ENCODE measurements around the gene NTRK1. TPM values are rescaled to one million over a fixed set of nuclear protein-coding genes. Genes with fewer than 3 reads are reported as not detected.

The NTRK1 gene
- total and polyA plus RNA-seq, 4 donors: 0.13 to 0.17 (median 0.14) TPM

- Histone ChIP-seq H3K27me3 (ENCODE audit: control insufficient read depth in 4 of 4, insufficient read depth in 4 of 4, low read length in 3 of 4) (no peaks in the 10 kb centered on the region), H3K36me3 (ENCODE audit: control insufficient read depth in 4 of 4, insufficient read depth in 3 of 4, low read depth in 1 of 4, low read length in 3 of 4) (no peaks in the 10 kb centered on the region), H3K4me3 (ENCODE audit: low read depth in 1 of 3, low read length in 3 of 3) (no peak overlapping the region), H3K27ac (ENCODE audit: low read depth in 1 of 2, low read length in 2 of 2) (no peak overlapping the region), H3K4me1 (ENCODE audit: control insufficient read depth in 4 of 4, insufficient read depth in 4 of 4, low read length in 3 of 4) (no peaks in the 10 kb centered on the region), H3K9ac (ENCODE audit: low read depth in 1 of 2, low read length in 2 of 2) (no peak overlapping the region), H3K9me3 (ENCODE audit: control insufficient read depth in 4 of 4, low read length in 3 of 4) (no peaks in the 10 kb centered on the region)
- no peak for TF ChIP-seq FOXA1 (IDR thresholded peaks at IDR 0.05)
- TF ChIP-seq RXRA (IDR thresholded peaks at IDR 0.05): no peak
- TF ChIP-seq JUND (IDR thresholded peaks at IDR 0.05): no peak
- no peak for TF ChIP-seq SP1 (IDR thresholded peaks at IDR 0.05)
- TF ChIP-seq NR2F2 (IDR thresholded peaks at IDR 0.05): no peak
- TF ChIP-seq FOXA2 (IDR thresholded peaks at IDR 0.05): no peak
- TF ChIP-seq MAX (IDR thresholded peaks at IDR 0.05): no peak
- TF ChIP-seq REST (IDR thresholded peaks at IDR 0.05): no peak
- no peak for TF ChIP-seq HNF4G (IDR thresholded peaks at IDR 0.05)
- TF ChIP-seq EGR1 (IDR thresholded peaks at IDR 0.05; ENCODE audit: low read depth in 2 of 2): no peak
- no peak for TF ChIP-seq YY1 (IDR thresholded peaks at IDR 0.05)
- TF ChIP-seq ATF3 (IDR thresholded peaks at IDR 0.05): no peak
- no peak for TF ChIP-seq CTCF (IDR thresholded peaks at IDR 0.05; ENCODE audit: low read depth, low read length, missing input control)
- TF ChIP-seq RAD21 (IDR thresholded peaks at IDR 0.05): no peak
- DNase-seq (ENCODE audit: low spot score): peak; percentile 72
- 82% methylated on average over 5 of the region's 5 CpGs for WGBS
Observed at GRCh38 chr1:156877433-156878170, 16.9 kb downstream of the NTRK1 start.

GRCh38 chr1:156879876-156880275 is 19.2 kb downstream of the NTRK1 start:
- Histone ChIP-seq H3K27me3 (ENCODE audit: control insufficient read depth in 4 of 4, insufficient read depth in 4 of 4, low read length in 3 of 4) (no peaks in the 10 kb centered on the region), H3K4me3 (ENCODE audit: low read depth in 1 of 3, low read length in 3 of 3) (no peak overlapping the region), H3K9me3 (ENCODE audit: control insufficient read depth in 4 of 4, low read length in 3 of 4) (no peaks in the 10 kb centered on the region), H3K27ac (ENCODE audit: low read depth in 1 of 2, low read length in 2 of 2) (no peak overlapping the region), H3K4me1 (ENCODE audit: control insufficient read depth in 4 of 4, insufficient read depth in 4 of 4, low read length in 3 of 4) (no peaks in the 10 kb centered on the region), H3K36me3 (ENCODE audit: control insufficient read depth in 4 of 4, insufficient read depth in 3 of 4, low read depth in 1 of 4, low read length in 3 of 4) (no peaks in the 10 kb centered on the region), H3K9ac (ENCODE audit: low read depth in 1 of 2, low read length in 2 of 2) (no peak overlapping the region)
- no peak for DNase-seq (ENCODE audit: low spot score)
- WGBS: 86% methylated on average over 21 of the region's 21 CpGs
- TF ChIP-seq EGR1 (IDR thresholded peaks at IDR 0.05; ENCODE audit: low read depth in 2 of 2): no peak
- no peak for TF ChIP-seq RXRA (IDR thresholded peaks at IDR 0.05)
- TF ChIP-seq JUND (IDR thresholded peaks at IDR 0.05): no peak
- TF ChIP-seq FOXA2 (IDR thresholded peaks at IDR 0.05): no peak
- no peak for TF ChIP-seq CTCF (IDR thresholded peaks at IDR 0.05; ENCODE audit: low read depth, low read length, missing input control)
- no peak for TF ChIP-seq TAF1 (conservative IDR thresholded peaks at IDR 0.05)
- no peak for TF ChIP-seq HNF4G (IDR thresholded peaks at IDR 0.05)
- no peak for TF ChIP-seq SP1 (IDR thresholded peaks at IDR 0.05)
- TF ChIP-seq YY1 (IDR thresholded peaks at IDR 0.05): no peak
- no peak for TF ChIP-seq ZBTB33 (IDR thresholded peaks at IDR 0.05)
- TF ChIP-seq HNF4A (conservative IDR thresholded peaks at IDR 0.05): no peak
- TF ChIP-seq MAX (IDR thresholded peaks at IDR 0.05): no peak

Data from liver (tissue), 9 donors.